ENCODE data around the gene NUP85.
A peak's percentile ranks its signal among the peaks of the same experiment; 100 is the strongest.

NUP85 gene

GRCh38 chr17:75168998-75169397 is 36.5 kb upstream of the NUP85 start:
- no peak overlapping the region for H3K27ac ChIP-seq
- no peaks in the 10 kb centered on the region for H3K4me1 ChIP-seq (ENCODE audit: control insufficient read depth in 1 of 2, insufficient read depth in 1 of 2, low read depth in 1 of 2, low read length in 1 of 2)
- no peaks in the 10 kb centered on the region for H3K27me3 ChIP-seq
- no peaks in the 10 kb centered on the region for H3K9me3 ChIP-seq
- peaks cover 34% of the 10 kb centered on the region for H3K36me3 ChIP-seq
- no peak overlapping the region for H3K4me3 ChIP-seq (ENCODE audit: low read depth in 1 of 2, low read length in 1 of 2)
- no peak for TF ChIP-seq CTCF (IDR thresholded peaks at IDR 0.05)

GRCh38 chr17:75173526-75173925 is 32.0 kb upstream of the NUP85 start:
- Histone ChIP-seq H3K36me3 (peaks cover 41% of the 10 kb centered on the region), H3K9me3 (no peaks in the 10 kb centered on the region), H3K4me3 (ENCODE audit: low read depth in 1 of 2, low read length in 1 of 2) (no peak overlapping the region), H3K27me3 (no peaks in the 10 kb centered on the region), H3K27ac (no peak overlapping the region), H3K4me1 (ENCODE audit: control insufficient read depth in 1 of 2, insufficient read depth in 1 of 2, low read depth in 1 of 2, low read length in 1 of 2) (no peaks in the 10 kb centered on the region)
- no peak for TF ChIP-seq CTCF (IDR thresholded peaks at IDR 0.05)

- no peaks in the 10 kb centered on the region for H3K27me3 ChIP-seq
- H3K27ac ChIP-seq, result no peak overlapping the region
- H3K4me3 ChIP-seq (ENCODE audit: low read depth in 1 of 2, low read length in 1 of 2), result no peak overlapping the region
- H3K4me1 ChIP-seq (ENCODE audit: control insufficient read depth in 1 of 2, insufficient read depth in 1 of 2, low read depth in 1 of 2, low read length in 1 of 2), result peaks cover 0 to 5% of the 10 kb centered on the region in 2 experiments
- H3K36me3 ChIP-seq, result peaks cover 54% of the 10 kb centered on the region
- no peaks in the 10 kb centered on the region for H3K9me3 ChIP-seq
- TF ChIP-seq CTCF (IDR thresholded peaks at IDR 0.05), result no peak
These were observed 30.5 kb upstream of the NUP85 start for GRCh38 chr17:75174996-75175395.

- Histone ChIP-seq H3K4me3 (ENCODE audit: low read depth in 1 of 2, low read length in 1 of 2) (no peak overlapping the region), H3K9me3 (no peaks in the 10 kb centered on the region), H3K36me3 (peaks cover 54% of the 10 kb centered on the region), H3K4me1 (ENCODE audit: control insufficient read depth in 1 of 2, insufficient read depth in 1 of 2, low read depth in 1 of 2, low read length in 1 of 2) (peaks cover 13 to 16% of the 10 kb centered on the region in 2 experiments), H3K27me3 (no peaks in the 10 kb centered on the region), H3K27ac (no peak overlapping the region)
- TF ChIP-seq CTCF (IDR thresholded peaks at IDR 0.05), result no peak
These were observed 28.9 kb upstream of the NUP85 start for GRCh38 chr17:75176625-75177024.

- Histone ChIP-seq H3K4me3 (ENCODE audit: low read depth in 1 of 2, low read length in 1 of 2) (no peak overlapping the region), H3K36me3 (peaks cover 43% of the 10 kb centered on the region), H3K9me3 (no peaks in the 10 kb centered on the region), H3K4me1 (ENCODE audit: control insufficient read depth in 1 of 2, insufficient read depth in 1 of 2, low read depth in 1 of 2, low read length in 1 of 2) (peaks cover 20% of the 10 kb centered on the region in 2 experiments), H3K27me3 (no peaks in the 10 kb centered on the region), H3K27ac (no peak overlapping the region)
- TF ChIP-seq CTCF (IDR thresholded peaks at IDR 0.05), result no peak
These were observed 27.0 kb upstream of the NUP85 start for GRCh38 chr17:75178453-75178852.

- Histone ChIP-seq H3K4me1 (ENCODE audit: control insufficient read depth in 1 of 2, insufficient read depth in 1 of 2, low read depth in 1 of 2, low read length in 1 of 2) (peaks cover 23 to 25% of the 10 kb centered on the region in 2 experiments), H3K27ac (peak overlapping the region; percentile 98), H3K9me3 (no peaks in the 10 kb centered on the region), H3K4me3 (ENCODE audit: low read depth in 1 of 2, low read length in 1 of 2) (peak overlapping the region; percentile 87 to 97), H3K36me3 (peaks cover 18% of the 10 kb centered on the region), H3K27me3 (no peaks in the 10 kb centered on the region)
- TF ChIP-seq CTCF (IDR thresholded peaks at IDR 0.05), result no peak
These were observed 24.4 kb upstream of the NUP85 start for GRCh38 chr17:75181110-75181509.

All from neutrophil (primary cell).